ENCODE results near the gene SHISA6. TPM values are rescaled to one million over a fixed set of nuclear protein-coding genes. Genes with fewer than 3 reads are reported as not detected.

Gene SHISA6
- total RNA-seq, 2 donors from 2014 or later = under 0.01 to 0.52 TPM

- TF ChIP-seq, protein P1, sequence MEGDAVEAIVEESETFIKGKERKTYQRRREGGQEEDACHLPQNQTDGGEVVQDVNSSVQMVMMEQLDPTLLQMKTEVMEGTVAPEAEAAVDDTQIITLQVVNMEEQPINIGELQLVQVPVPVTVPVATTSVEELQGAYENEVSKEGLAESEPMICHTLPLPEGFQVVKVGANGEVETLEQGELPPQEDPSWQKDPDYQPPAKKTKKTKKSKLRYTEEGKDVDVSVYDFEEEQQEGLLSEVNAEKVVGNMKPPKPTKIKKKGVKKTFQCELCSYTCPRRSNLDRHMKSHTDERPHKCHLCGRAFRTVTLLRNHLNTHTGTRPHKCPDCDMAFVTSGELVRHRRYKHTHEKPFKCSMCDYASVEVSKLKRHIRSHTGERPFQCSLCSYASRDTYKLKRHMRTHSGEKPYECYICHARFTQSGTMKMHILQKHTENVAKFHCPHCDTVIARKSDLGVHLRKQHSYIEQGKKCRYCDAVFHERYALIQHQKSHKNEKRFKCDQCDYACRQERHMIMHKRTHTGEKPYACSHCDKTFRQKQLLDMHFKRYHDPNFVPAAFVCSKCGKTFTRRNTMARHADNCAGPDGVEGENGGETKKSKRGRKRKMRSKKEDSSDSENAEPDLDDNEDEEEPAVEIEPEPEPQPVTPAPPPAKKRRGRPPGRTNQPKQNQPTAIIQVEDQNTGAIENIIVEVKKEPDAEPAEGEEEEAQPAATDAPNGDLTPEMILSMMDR (IDR thresholded peaks at IDR 0.05) = no peak
- TF ChIP-seq POLR2A (IDR thresholded peaks at IDR 0.05) = no peak
- intact Hi-C loops (cut with DNase I) = no loop called here
- DNase-seq (no peak), ATAC-seq (no peak)
- H3K4me1 ChIP-seq = no peaks in the 10 kb centered on the region
- H3K4me3 ChIP-seq = no peak overlapping the region
- H3K36me3 ChIP-seq (replicated peaks in 1 of 2; ENCODE audit: insufficient read depth in 1 of 2, low read depth in 2 of 2) = no peaks in the 10 kb centered on the region
- H3K27me3 ChIP-seq = no peaks in the 10 kb centered on the region
- H3K27ac ChIP-seq = no peak overlapping the region
- WGBS, 2 donors = 68 to 71% methylated on average over 6 to 12 of the region's 12 CpGs
- no peaks in the 10 kb centered on the region for H3K9me3 ChIP-seq
Observed at GRCh38 chr17:11303773-11304394, 62.9 kb downstream of the SHISA6 start.

DNA sequence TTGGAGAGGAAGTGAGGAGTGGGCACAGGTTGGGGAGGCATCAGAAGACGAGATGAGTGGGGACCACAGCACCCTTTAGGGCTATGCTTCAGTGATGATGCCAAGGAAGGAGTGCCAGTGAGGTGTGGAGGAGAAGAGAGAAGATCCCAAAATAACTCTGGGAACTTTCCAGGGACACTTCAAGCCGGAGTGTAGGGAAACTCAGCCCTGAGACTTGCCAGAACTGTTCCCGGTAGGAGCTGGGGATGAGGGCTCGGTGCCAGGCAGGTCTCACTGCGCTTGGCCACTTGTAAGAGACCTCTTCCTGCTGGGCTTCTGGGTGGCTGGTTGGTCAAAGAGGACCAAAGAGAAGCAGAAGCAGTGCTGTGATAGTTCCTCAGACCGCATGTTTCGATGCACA lies 63.6 kb downstream of the SHISA6 start:
- Histone ChIP-seq H3K4me1 (no peaks in the 10 kb centered on the region), H3K36me3 (replicated peaks in 1 of 2; ENCODE audit: insufficient read depth in 1 of 2, low read depth in 2 of 2) (no peaks in the 10 kb centered on the region), H3K27me3 (no peaks in the 10 kb centered on the region), H3K27ac (no peak overlapping the region), H3K4me3 (no peak overlapping the region), H3K9me3 (no peaks in the 10 kb centered on the region)
- no peak for ATAC-seq
- no peak for DNase-seq
- intact Hi-C loops (cut with DNase I) = no loop called here
- 73 to 90% methylated on average over 7 of the region's 7 CpGs for WGBS, 2 donors
- TF ChIP-seq POLR2A (IDR thresholded peaks at IDR 0.05) = no peak
- TF ChIP-seq, protein P1 (IDR thresholded peaks at IDR 0.05) = no peak

DNA sequence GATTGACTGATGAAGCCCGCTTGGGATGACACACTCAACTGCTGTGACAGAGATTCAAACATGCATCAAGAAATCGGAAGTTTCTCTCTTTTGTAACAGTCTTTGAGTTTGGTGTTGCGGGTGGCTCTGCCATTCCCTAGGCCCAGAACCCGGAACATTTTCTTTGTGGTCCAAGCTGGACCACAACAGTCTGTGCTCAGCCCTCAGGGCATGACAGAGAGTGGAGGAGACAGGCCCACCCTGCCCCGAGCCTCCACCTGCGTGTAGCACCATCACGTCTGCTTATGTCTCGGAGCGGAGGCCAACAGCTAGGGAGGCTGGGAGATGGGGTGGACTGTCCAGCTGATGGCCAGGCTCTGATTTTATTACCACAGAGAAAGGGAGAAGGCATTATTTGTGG lies 64.5 kb downstream of the SHISA6 start:
- 88% methylated on average over 3 to 9 of the region's 9 CpGs for WGBS, 2 donors
- Histone ChIP-seq H3K9me3 (no peaks in the 10 kb centered on the region), H3K4me1 (no peaks in the 10 kb centered on the region), H3K27me3 (no peaks in the 10 kb centered on the region), H3K4me3 (no peak overlapping the region), H3K36me3 (replicated peaks in 1 of 2; ENCODE audit: insufficient read depth in 1 of 2, low read depth in 2 of 2) (no peaks in the 10 kb centered on the region), H3K27ac (no peak overlapping the region)
- no peak for ATAC-seq
- no peak for TF ChIP-seq POLR2A (IDR thresholded peaks at IDR 0.05)
- TF ChIP-seq, protein P1 (IDR thresholded peaks at IDR 0.05) = no peak
- intact Hi-C loops (cut with DNase I) = no loop called here
- DNase-seq = no peak

- Histone ChIP-seq H3K4me3 (no peak overlapping the region), H3K9me3 (no peaks in the 10 kb centered on the region), H3K36me3 (replicated peaks in 1 of 2; ENCODE audit: insufficient read depth in 1 of 2, low read depth in 2 of 2) (no peaks in the 10 kb centered on the region), H3K27me3 (no peaks in the 10 kb centered on the region), H3K4me1 (no peaks in the 10 kb centered on the region), H3K27ac (no peak overlapping the region)
- ATAC-seq = no peak
- WGBS, 2 donors = 65 to 76% methylated on average over 7 of the region's 7 CpGs
- no peak for DNase-seq
- intact Hi-C loops (cut with DNase I) = no loop called here
- no peak for TF ChIP-seq POLR2A (IDR thresholded peaks at IDR 0.05)
- TF ChIP-seq, protein P1 (IDR thresholded peaks at IDR 0.05) = no peak
Observed at GRCh38 chr17:11308531-11308930, 67.5 kb downstream of the SHISA6 start.

GRCh38 chr17:11309033-11309432 lies 68.0 kb downstream of the SHISA6 start:
- Histone ChIP-seq H3K27me3 (no peaks in the 10 kb centered on the region), H3K27ac (no peak overlapping the region), H3K36me3 (replicated peaks in 1 of 2; ENCODE audit: insufficient read depth in 1 of 2, low read depth in 2 of 2) (no peaks in the 10 kb centered on the region), H3K4me3 (no peak overlapping the region), H3K4me1 (no peaks in the 10 kb centered on the region), H3K9me3 (no peaks in the 10 kb centered on the region)
- TF ChIP-seq, protein P1 (IDR thresholded peaks at IDR 0.05) = no peak
- TF ChIP-seq POLR2A (IDR thresholded peaks at IDR 0.05) = no peak
- 54 to 58% methylated on average over 3 of the region's 3 CpGs for WGBS, 2 donors
- no peak for ATAC-seq
- intact Hi-C loops (cut with DNase I) = no loop called here
- DNase-seq = no peak
